ENCODE data around the gene PARN.
A peak's percentile ranks its signal among the peaks of the same experiment; 100 is the strongest.

The PARN gene

GRCh38 chr16:14629919-14630619, at the start of gene PARN:
Gene PARN, minus strand, starts transcription at chr16:14630260. Its CDS starts 135 bp downstream, at chr16:14630125.
- Histone ChIP-seq H2AFZ (ENCODE audit: low read length, unreplicated experiment) (peak within 1 kb of the TSS; percentile 92), H3K4me1 (ENCODE audit: control insufficient read depth, insufficient read depth, low read length, unreplicated experiment) (peaks cover 28% of the 10 kb centered on the region), H3K27ac (ENCODE audit: low read depth, low read length) (peak within 1 kb of the TSS; percentile 85), H3K27me3 (ENCODE audit: insufficient read depth, low read length) (no peaks in the 10 kb centered on the region), H3K36me3 (ENCODE audit: insufficient read depth, low read length) (peaks cover 22% of the 10 kb centered on the region; the same call in 1 of the 2 replicates), H3K79me2 (ENCODE audit: control insufficient read depth, insufficient read depth, low read length, unreplicated experiment) (peaks cover 44% of the 10 kb centered on the region), H3K4me3 (ENCODE audit: low read depth, low read length) (peak within 1 kb of the TSS; percentile 90)

- Histone ChIP-seq H3K27me3 (ENCODE audit: insufficient read depth, low read length) (no peaks in the 10 kb centered on the region), H3K79me2 (ENCODE audit: control insufficient read depth, insufficient read depth, low read length, unreplicated experiment) (no peaks in the 10 kb centered on the region), H3K4me3 (ENCODE audit: low read depth, low read length) (no peak overlapping the region), H2AFZ (ENCODE audit: low read length, unreplicated experiment) (no peak overlapping the region), H3K27ac (ENCODE audit: low read depth, low read length) (no peak overlapping the region), H3K4me1 (ENCODE audit: control insufficient read depth, insufficient read depth, low read length, unreplicated experiment) (no peaks in the 10 kb centered on the region), H3K36me3 (ENCODE audit: insufficient read depth, low read length) (no peaks in the 10 kb centered on the region)
Observed at GRCh38 chr16:14678748-14679497, 48.9 kb upstream of the PARN start.

- Histone ChIP-seq H3K36me3 (ENCODE audit: insufficient read depth, low read length) (no peaks in the 10 kb centered on the region), H3K4me1 (ENCODE audit: control insufficient read depth, insufficient read depth, low read length, unreplicated experiment) (no peaks in the 10 kb centered on the region), H3K27me3 (ENCODE audit: insufficient read depth, low read length) (no peaks in the 10 kb centered on the region), H3K27ac (ENCODE audit: low read depth, low read length) (no peak overlapping the region), H3K79me2 (ENCODE audit: control insufficient read depth, insufficient read depth, low read length, unreplicated experiment) (no peaks in the 10 kb centered on the region), H3K4me3 (ENCODE audit: low read depth, low read length) (no peak overlapping the region), H2AFZ (ENCODE audit: low read length, unreplicated experiment) (no peak overlapping the region)
Observed at GRCh38 chr16:14677627-14678026, 47.6 kb upstream of the PARN start.

- Histone ChIP-seq H3K36me3 (ENCODE audit: insufficient read depth, low read length) (no peaks in the 10 kb centered on the region), H3K79me2 (ENCODE audit: control insufficient read depth, insufficient read depth, low read length, unreplicated experiment) (no peaks in the 10 kb centered on the region), H3K27ac (ENCODE audit: low read depth, low read length) (no peak overlapping the region), H3K27me3 (ENCODE audit: insufficient read depth, low read length) (no peaks in the 10 kb centered on the region), H3K4me1 (ENCODE audit: control insufficient read depth, insufficient read depth, low read length, unreplicated experiment) (no peaks in the 10 kb centered on the region), H3K4me3 (ENCODE audit: low read depth, low read length) (no peak overlapping the region), H2AFZ (ENCODE audit: low read length, unreplicated experiment) (no peak overlapping the region)
Observed at GRCh38 chr16:14676633-14677032, 46.6 kb upstream of the PARN start.

GRCh38 chr16:14672403-14672971, 42.4 kb upstream of the PARN start:
- no peaks in the 10 kb centered on the region for H3K79me2 ChIP-seq (ENCODE audit: control insufficient read depth, insufficient read depth, low read length, unreplicated experiment)
- H3K27ac ChIP-seq (ENCODE audit: low read depth, low read length): no peak overlapping the region
- no peak overlapping the region for H2AFZ ChIP-seq (ENCODE audit: low read length, unreplicated experiment)
- H3K27me3 ChIP-seq (ENCODE audit: insufficient read depth, low read length): no peaks in the 10 kb centered on the region
- H3K36me3 ChIP-seq (ENCODE audit: insufficient read depth, low read length): peaks cover 5% of the 10 kb centered on the region; the same call in 1 of the 2 replicates
- H3K4me1 ChIP-seq (ENCODE audit: control insufficient read depth, insufficient read depth, low read length, unreplicated experiment): no peaks in the 10 kb centered on the region
- H3K4me3 ChIP-seq (ENCODE audit: low read depth, low read length): no peak overlapping the region

GRCh38 chr16:14669776-14670175, 39.7 kb upstream of the PARN start:
- no peak overlapping the region for H2AFZ ChIP-seq (ENCODE audit: low read length, unreplicated experiment)
- no peak overlapping the region for H3K27ac ChIP-seq (ENCODE audit: low read depth, low read length)
- H3K4me1 ChIP-seq (ENCODE audit: control insufficient read depth, insufficient read depth, low read length, unreplicated experiment): no peaks in the 10 kb centered on the region
- H3K79me2 ChIP-seq (ENCODE audit: control insufficient read depth, insufficient read depth, low read length, unreplicated experiment): no peaks in the 10 kb centered on the region
- no peak overlapping the region for H3K4me3 ChIP-seq (ENCODE audit: low read depth, low read length)
- H3K36me3 ChIP-seq (ENCODE audit: insufficient read depth, low read length): peaks cover 18% of the 10 kb centered on the region; the same call in 1 of the 2 replicates
- H3K27me3 ChIP-seq (ENCODE audit: insufficient read depth, low read length): no peaks in the 10 kb centered on the region

GRCh38 chr16:14668556-14669223, 38.6 kb upstream of the PARN start:
- Histone ChIP-seq H3K27me3 (ENCODE audit: insufficient read depth, low read length) (no peaks in the 10 kb centered on the region), H3K36me3 (ENCODE audit: insufficient read depth, low read length) (peaks cover 19% of the 10 kb centered on the region; the same call in 1 of the 2 replicates), H2AFZ (ENCODE audit: low read length, unreplicated experiment) (no peak overlapping the region), H3K4me1 (ENCODE audit: control insufficient read depth, insufficient read depth, low read length, unreplicated experiment) (no peaks in the 10 kb centered on the region), H3K4me3 (ENCODE audit: low read depth, low read length) (no peak overlapping the region), H3K27ac (ENCODE audit: low read depth, low read length) (no peak overlapping the region), H3K79me2 (ENCODE audit: control insufficient read depth, insufficient read depth, low read length, unreplicated experiment) (no peaks in the 10 kb centered on the region)

- Histone ChIP-seq H3K36me3 (ENCODE audit: insufficient read depth, low read length) (peaks cover 19% of the 10 kb centered on the region; the same call in 1 of the 2 replicates), H3K27ac (ENCODE audit: low read depth, low read length) (no peak overlapping the region), H2AFZ (ENCODE audit: low read length, unreplicated experiment) (no peak overlapping the region)
Observed at GRCh38 chr16:14667347-14668266, 37.5 kb upstream of the PARN start.

GRCh38 chr16:14658063-14658462, 28.0 kb upstream of the PARN start:
- H3K4me1 ChIP-seq (ENCODE audit: control insufficient read depth, insufficient read depth, low read length, unreplicated experiment): no peaks in the 10 kb centered on the region
- peaks cover 10% of the 10 kb centered on the region; the same call in 1 of the 2 replicates for H3K36me3 ChIP-seq (ENCODE audit: insufficient read depth, low read length)
- H3K27me3 ChIP-seq (ENCODE audit: insufficient read depth, low read length): no peaks in the 10 kb centered on the region
- no peak overlapping the region for H3K27ac ChIP-seq (ENCODE audit: low read depth, low read length)
- H3K4me3 ChIP-seq (ENCODE audit: low read depth, low read length): no peak overlapping the region
- H3K79me2 ChIP-seq (ENCODE audit: control insufficient read depth, insufficient read depth, low read length, unreplicated experiment): no peaks in the 10 kb centered on the region
- H2AFZ ChIP-seq (ENCODE audit: low read length, unreplicated experiment): no peak overlapping the region

More at GRCh38 chr16:14667347-14668266, 37.5 kb upstream of the PARN start:
- no peaks in the 10 kb centered on the region for H3K27me3 ChIP-seq (ENCODE audit: insufficient read depth, low read length)
- no peak overlapping the region for H3K4me3 ChIP-seq (ENCODE audit: low read depth, low read length)
- no peaks in the 10 kb centered on the region for H3K4me1 ChIP-seq (ENCODE audit: control insufficient read depth, insufficient read depth, low read length, unreplicated experiment)
- no peaks in the 10 kb centered on the region for H3K79me2 ChIP-seq (ENCODE audit: control insufficient read depth, insufficient read depth, low read length, unreplicated experiment)
